Uterus (tissue), 4 donors: ENCODE data around the gene LBH. TPM values are rescaled to one million over a fixed set of nuclear protein-coding genes. Genes with fewer than 3 reads are reported as not detected.

Experiments
- DNase-seq, 2 donors: peaks; one replicate each; pipeline ENCODE4 v3.0.0-alpha.2; 2019 to 2020
- H3K27ac ChIP-seq, 2 donors: fragments of 200-600 bp; sonication (generic); 1 replicate in 1 of 2; 2 replicates in 1 of 2; pipeline ENCODE4 v1.5.1; 2016 to 2018
- H3K27me3 ChIP-seq, 2 donors: fragments of 200-600 bp; sonication (generic); one replicate each; pipeline ENCODE4 v1.5.1; 2018 to 2019; ENCODE audit warnings: control low read depth in 1 of 2
- H3K36me3 ChIP-seq, 2 donors: fragments of 200-600 bp; sonication (generic); one replicate each; pipeline ENCODE4 v1.5.1; 2019; ENCODE audit warnings: control low read depth in 1 of 2
- H3K4me1 ChIP-seq, 2 donors: fragments of 200-600 bp; sonication (generic); one replicate each; pipeline ENCODE4 v1.5.1; 2018 to 2019; ENCODE audit warnings: control low read depth in 1 of 2
- H3K4me3 ChIP-seq, 2 donors: fragments of 200-600 bp; sonication (generic); 1 replicate in 1 of 2; 2 replicates in 1 of 2; pipeline ENCODE4 v1.5.1; 2018 to 2019; ENCODE audit warnings: mild to moderate bottlenecking in 1 of 2
- H3K9me3 ChIP-seq, 2 donors: fragments of 200-600 bp; sonication (generic); one replicate each; pipeline ENCODE4 v1.5.1; 2019; ENCODE audit warnings: control low read depth in 1 of 2
- CTCF ChIP-seq, 4 experiments: fragments of 200-600 bp in 2 of 4; fragments of 450-650 bp in 2 of 4; sonication (generic) in 2 of 4; IDR thresholded peaks; one replicate each; pipeline ENCODE4 v1.5.1; 2016 to 2019; ENCODE audit warnings: antibody characterized with exemption in 4 of 4, mild to moderate bottlenecking in 2 of 4, moderate library complexity in 1 of 4
- POLR2A ChIP-seq, 2 donors: fragments of 450-650 bp; IDR thresholded peaks; one replicate each; pipeline ENCODE4 v1.6.1; 2016; ENCODE audit warnings: antibody characterized with exemption in 2 of 2, mild to moderate bottlenecking in 1 of 2, moderate library complexity in 1 of 2
- intact Hi-C: fragments of 100-400 bp; cut with DNase I; formaldehyde crosslinking; loops from one replicate; pipeline ENCODE4 v1.15.1; 2023; ENCODE audit warnings: low total_unique reads
- total RNA-seq, 4 donors: library from RNA; depleted of rRNA in 3 of 4; stranded (reverse); fragments of >200 nt in 3 of 4; gene quantifications; one replicate each; pipeline versions ENCODE4 v1.1.0 to v1.2.4, GENCODE V29; 2014 to 2023
- donor health status: DM: yes; HTN: yes; CAD: no.

LBH gene
- total RNA-seq, 4 donors from 2014 or later, result 30.7 to 94.3 (median 64.5) TPM

GRCh38 chr2:30293303-30293921, 62.1 kb downstream of the LBH start:
- no peak for TF ChIP-seq POLR2A (IDR thresholded peaks at IDR 0.05)
- no peak for TF ChIP-seq CTCF (IDR thresholded peaks at IDR 0.05)
- Histone ChIP-seq H3K27ac (peak overlapping the region in 1 of 2 donors; percentile 25), H3K27me3 (no peaks in the 10 kb centered on the region), H3K9me3 (no peaks in the 10 kb centered on the region), H3K36me3 (no peaks in the 10 kb centered on the region), H3K4me3 (no peak overlapping the region), H3K4me1 (no peaks in the 10 kb centered on the region)
- intact Hi-C loops, result no loop called here
- DNase-seq, result peak; percentile 40 to 46

GRCh38 chr2:30294133-30294532, 62.8 kb downstream of the LBH start:
- Histone ChIP-seq H3K36me3 (no peaks in the 10 kb centered on the region), H3K9me3 (no peaks in the 10 kb centered on the region), H3K4me3 (no peak overlapping the region), H3K27me3 (no peaks in the 10 kb centered on the region), H3K27ac (no peak overlapping the region), H3K4me1 (no peaks in the 10 kb centered on the region)
- intact Hi-C loops, result no loop called here
- no peak for TF ChIP-seq CTCF (IDR thresholded peaks at IDR 0.05)
- TF ChIP-seq POLR2A (IDR thresholded peaks at IDR 0.05), result no peak
- no peak for DNase-seq

DNA sequence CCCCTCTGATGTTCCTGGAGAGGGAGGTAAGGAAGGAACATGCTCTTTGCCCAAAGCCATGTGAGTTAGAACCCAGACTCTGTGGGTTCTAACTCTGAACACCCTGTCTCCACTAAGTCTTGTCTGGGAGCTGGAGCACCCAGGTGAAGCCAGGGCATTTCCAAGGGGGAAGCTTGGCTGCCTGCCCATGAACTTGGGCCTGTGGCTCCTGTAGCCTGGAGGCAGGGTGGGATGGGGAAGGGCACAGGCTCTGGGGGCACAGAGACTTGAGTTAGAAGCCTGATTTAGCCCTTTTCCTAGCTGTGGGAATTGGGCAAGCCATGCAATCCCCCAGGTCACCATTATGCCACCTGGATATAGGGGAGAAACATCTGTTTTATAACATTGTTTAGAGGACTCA, 65.2 kb downstream of the LBH start:
- Histone ChIP-seq H3K36me3 (no peaks in the 10 kb centered on the region), H3K27me3 (no peaks in the 10 kb centered on the region), H3K27ac (no peak overlapping the region), H3K9me3 (no peaks in the 10 kb centered on the region), H3K4me1 (peaks cover 0 to 8% of the 10 kb centered on the region in 2 donors), H3K4me3 (no peak overlapping the region)
- no peak for DNase-seq
- intact Hi-C loops, result no loop called here
- TF ChIP-seq CTCF (IDR thresholded peaks at IDR 0.05) (no peak), POLR2A (IDR thresholded peaks at IDR 0.05) (no peak)

GRCh38 chr2:30298302-30298701, 67.0 kb downstream of the LBH start:
- Histone ChIP-seq H3K9me3 (no peaks in the 10 kb centered on the region), H3K36me3 (no peaks in the 10 kb centered on the region), H3K27ac (no peak overlapping the region), H3K4me3 (no peak overlapping the region), H3K4me1 (peaks cover 0 to 8% of the 10 kb centered on the region in 2 donors), H3K27me3 (no peaks in the 10 kb centered on the region)
- DNase-seq, result no peak
- TF ChIP-seq POLR2A (IDR thresholded peaks at IDR 0.05), result no peak
- TF ChIP-seq CTCF (IDR thresholded peaks at IDR 0.05), result no peak
- intact Hi-C loops, result no loop called here

DNA sequence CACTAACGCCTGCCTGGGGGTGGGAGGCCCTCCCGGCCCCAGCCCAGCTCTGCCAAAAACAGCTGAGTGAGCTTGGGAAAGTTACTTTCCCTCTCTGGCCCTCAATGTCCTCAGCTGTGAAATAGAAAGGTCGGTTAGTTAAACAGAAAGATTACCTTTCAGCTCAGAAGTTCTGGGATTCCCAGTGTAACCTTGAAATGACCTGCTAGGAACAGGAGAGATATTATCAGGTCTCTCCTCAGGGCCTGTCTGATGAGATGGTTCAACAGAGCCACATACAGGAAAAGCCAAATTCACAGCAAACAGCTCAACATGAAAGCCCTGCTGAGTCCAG, 68.8 kb downstream of the LBH start:
- Histone ChIP-seq H3K4me1 (peaks cover 0 to 8% of the 10 kb centered on the region in 2 donors), H3K9me3 (no peaks in the 10 kb centered on the region), H3K36me3 (no peaks in the 10 kb centered on the region), H3K4me3 (no peak overlapping the region), H3K27me3 (no peaks in the 10 kb centered on the region), H3K27ac (peak overlapping the region; percentile 64 to 73)
- intact Hi-C loops, result no loop called here
- no peak for TF ChIP-seq POLR2A (IDR thresholded peaks at IDR 0.05)
- no peak for TF ChIP-seq CTCF (IDR thresholded peaks at IDR 0.05)
- DNase-seq, result no peak
